ENCODE measurements around the gene TMEM239. TPM values are rescaled to one million over a fixed set of nuclear protein-coding genes. Genes with fewer than 3 reads are reported as not detected.
"Not testable (repeated sequence)": the region's sequence is repeated elsewhere in the genome, so short reads cannot be mapped to it uniquely, and the experiment has no call there.

TMEM239 gene
- total RNA-seq, result not detected

DNA sequence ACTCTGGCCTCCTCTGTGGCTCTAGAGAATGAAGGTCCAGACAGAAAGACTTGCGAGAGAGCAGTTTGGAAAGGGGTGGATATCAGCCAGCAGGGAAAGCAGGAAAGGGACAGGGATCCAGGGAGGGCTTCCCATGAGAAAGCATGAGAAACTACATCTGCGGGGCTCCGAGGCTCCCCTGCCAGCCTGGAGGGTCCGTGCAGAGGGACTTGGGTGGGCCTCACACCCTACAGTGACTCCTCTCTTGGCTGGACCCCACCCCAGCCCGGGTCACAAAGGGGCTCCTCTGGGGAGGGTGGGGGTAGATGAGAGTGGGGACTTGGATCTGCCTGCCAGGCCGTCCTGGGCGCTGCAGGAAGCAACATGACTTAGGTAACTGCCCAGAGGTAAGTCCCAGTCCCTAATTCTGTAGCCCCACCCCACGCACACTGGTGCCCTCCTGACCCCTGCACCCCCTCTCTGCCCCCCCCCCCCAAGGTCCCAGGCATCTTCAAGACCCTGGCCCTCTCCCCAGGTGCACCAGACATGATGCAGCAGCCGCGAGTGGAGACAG, at the start of gene TMEM239:
Gene TMEM239, plus strand, starts transcription at position 335 of the 553 bp plus-strand sequence. Its CDS starts 191 bp downstream, at position 526.
- no peak for DNase-seq

DNA sequence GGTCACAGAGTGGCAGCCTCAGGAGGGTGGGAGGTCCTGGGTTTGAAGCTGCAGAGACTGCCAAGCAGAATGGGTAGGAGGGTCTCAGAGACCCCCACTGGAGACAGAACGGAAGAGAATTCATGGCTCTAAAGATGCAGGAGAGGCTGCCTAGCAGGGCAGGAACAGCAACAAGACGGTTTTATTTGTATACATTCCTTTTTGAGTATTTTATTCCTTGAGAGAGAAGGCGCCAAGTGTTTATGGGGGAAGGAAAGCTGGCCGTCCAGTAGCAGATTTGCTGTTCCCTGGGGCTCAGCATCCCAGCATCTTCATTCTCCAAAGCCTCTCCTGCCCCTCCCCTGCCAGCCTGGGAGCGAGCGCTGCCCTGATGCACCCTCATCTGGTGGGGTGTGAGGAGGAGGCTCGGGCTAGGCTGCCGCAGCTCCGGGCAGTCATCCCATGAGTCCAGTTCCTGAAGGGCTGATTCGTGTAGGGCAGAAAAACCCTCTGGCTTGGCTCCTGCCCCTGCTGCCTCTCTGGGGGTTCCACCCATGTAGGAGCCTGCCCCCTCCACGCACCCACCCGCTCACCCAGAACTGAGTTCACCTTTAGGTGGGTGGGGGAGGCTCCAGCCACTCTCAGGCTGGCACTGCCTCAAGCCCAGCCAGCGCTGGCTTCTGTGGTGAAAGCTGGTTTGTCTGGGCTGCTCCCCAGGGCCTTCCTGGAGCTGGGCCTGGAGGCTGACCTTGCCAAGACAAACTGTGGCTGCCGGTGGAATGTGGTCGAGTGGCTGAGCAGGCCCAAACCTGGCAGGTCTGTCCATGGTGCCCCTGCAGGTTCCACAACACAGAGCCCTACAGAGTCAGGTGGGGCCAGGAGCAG, 48.2 kb upstream of the TMEM239 start:
- DNase-seq, result no peak

DNA sequence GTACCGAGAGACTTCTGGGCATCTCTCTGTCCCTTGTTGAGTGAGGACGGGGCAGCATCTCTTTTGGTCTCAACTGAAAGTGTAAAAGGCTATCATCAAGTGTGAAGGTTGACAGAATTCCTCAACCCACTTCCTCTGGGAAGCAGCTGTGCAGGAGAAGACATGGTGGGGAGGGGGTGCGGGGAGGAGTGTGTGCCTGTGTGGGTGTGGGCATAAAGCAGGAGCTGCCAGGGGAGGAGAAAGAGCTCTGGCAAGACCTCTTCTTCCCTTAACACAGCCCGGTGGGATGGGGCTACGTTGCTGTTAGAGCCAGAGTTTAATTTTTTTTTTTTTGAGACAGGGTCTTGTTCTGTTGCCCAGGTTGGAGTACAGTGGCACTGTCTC, 47.5 kb upstream of the TMEM239 start:
- DNase-seq, result no peak

DNA sequence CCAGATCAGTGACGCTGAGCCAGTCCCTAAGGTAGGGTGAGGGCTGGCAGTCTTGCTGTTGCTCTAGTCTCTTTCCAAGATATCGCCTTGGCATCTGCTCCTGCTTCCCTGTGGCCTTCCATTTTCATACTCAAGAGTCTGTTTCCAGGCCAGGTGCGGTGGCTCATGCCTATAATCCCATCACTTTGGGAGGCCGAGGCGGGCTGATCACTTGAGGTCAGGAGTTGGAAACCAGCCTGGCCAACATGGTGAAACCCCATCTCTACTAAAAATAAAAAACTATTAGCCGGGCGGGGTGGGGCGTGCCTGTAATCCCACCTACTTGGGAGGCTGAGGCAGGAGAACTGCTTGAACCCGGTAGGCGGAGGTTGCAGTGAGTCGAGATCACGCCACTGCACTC, 46.1 kb upstream of the TMEM239 start:
- not testable (repeated sequence) for DNase-seq

DNA sequence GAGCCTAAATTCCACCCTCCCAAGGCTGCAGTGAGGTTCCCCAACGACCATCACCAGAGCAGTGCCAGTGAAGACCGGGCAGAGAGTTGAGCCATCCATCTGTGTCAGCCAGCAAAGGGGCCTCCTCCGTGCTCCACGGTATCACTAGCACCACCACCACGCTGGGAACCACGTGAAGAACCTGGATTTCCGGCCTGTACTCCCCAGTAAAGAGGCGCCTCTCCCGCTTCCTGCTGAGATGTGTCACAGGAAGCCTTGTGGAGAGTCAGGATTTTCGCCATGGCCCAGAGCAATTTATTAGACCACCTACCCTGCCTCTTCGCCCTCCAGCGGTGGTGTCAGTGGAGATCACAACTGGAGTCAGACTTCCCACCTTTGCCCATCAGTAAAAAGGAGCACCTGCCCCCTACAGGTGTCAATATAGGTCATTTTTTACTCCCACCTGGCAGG, 44.5 kb upstream of the TMEM239 start:
- DNase-seq, result no peak

DNA sequence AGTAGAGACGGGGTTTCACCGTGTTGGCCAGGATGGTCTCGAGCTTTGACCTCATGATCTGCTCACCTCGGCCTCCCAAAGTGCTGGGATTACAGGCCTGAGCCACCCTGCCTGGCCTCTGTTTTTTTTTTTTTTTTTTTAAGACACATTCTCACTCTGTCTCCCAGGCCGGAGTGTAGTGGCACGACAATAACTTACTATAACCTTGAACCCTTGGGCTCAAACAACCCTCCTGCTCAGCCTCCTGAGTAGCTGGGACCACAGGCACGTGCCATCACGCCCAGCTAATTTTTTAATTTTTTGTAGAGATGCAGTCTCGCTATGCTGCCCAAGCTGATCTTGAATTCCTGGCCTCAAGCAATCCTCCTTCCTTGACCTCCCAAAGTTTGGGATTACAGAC, 42.4 kb upstream of the TMEM239 start:
- no peak for DNase-seq

DNA sequence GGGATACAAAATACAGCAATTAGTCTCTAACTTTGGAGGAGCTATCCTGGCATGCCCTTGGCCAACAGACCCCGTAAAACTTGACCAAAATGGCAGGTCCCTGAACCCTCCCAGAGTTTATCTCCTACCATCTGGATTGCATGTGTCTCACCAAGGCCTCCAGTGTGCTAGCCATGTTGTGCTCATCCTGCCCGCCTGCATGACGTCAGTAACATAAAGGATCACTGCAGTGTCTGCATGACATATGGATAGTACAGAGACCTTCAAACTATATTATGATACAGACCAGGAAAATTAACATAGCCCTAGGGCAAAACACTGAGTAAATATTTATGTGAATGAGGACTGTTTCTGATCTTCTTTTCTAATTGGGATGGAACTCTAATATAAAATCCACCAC, 41.0 kb upstream of the TMEM239 start:
- peak; percentile 49 for DNase-seq

DNA sequence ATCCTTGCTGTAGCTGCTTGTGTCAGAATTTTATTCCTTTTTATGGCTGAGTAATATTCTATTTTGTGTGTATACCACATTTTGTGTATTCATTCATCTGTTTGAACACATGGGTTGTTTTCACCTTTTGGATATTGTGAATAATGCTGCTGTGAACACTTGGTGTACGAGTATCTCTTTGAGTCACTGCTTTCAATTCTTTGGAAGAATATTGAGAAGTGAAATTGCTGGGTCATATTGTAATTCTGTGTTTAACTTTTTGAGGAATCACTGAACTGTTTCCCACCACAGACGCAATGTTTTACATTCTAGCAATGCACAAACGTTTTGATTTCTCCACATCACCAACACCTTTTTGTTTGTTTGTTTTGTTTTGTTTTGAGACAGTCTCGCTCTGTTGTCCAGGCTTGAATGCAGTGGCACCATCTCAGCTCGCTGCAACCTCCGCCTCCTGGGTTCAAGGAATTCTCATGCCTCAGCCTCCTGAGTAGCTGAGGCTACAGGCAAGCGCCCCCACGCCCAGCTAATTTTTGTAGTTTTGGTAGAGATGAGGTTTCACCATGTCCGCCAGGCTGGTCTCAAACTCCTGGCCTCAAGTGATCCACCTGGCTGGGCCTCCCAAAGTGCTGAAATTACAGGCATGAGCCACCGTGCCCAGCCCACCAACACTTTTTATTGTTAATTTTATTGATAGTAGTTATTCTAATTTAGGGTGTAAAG, 37.4 kb upstream of the TMEM239 start:
- DNase-seq, result no peak

DNA sequence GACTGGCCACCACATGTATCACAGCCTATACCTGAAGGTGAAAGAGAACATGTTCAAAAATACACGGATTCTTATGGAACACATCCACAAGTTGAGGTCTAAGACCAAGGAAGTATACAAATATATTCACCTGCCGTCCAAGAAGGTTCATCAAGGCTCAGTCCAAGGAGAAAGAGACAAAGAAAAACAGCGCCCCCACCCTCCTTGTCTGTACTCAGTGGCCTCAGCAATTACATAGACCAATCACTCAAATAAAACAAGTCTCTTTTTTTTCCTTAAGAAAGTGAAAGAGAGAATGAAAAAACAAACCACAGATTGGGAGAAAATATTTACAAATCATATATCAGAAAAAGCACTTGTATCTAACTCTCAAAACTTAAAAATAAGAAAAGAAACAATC, 35.2 kb upstream of the TMEM239 start:
- no peak for DNase-seq

DNA sequence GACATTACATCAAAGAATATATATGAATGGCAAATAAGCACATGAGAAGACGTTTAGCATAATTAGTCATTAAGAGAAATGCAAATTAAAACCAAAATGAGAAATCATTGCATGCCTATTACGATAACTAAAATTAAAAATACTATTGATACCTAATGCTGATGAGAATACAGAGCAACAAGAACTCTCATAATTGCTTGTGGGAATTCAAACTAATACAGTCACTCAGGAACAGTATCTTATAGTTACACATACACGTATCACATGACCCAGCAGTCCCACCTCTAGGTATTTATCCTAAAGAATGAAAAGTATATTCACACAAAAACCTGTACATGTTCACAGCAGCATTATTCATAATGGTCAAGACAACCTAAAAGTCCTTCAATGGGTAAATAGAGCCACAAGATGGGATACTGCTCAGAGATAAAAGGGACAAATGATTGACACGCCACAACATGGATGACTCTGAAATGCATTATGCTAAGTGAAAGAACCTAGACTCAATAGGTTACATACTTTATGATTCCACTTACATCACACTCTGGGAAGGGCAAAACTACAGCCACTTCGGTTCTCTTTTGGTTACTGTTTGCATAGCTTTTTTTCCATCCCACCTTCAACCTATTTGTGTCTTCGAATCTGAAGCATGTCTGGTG, 32.1 kb upstream of the TMEM239 start:
- no peak for DNase-seq

DNA sequence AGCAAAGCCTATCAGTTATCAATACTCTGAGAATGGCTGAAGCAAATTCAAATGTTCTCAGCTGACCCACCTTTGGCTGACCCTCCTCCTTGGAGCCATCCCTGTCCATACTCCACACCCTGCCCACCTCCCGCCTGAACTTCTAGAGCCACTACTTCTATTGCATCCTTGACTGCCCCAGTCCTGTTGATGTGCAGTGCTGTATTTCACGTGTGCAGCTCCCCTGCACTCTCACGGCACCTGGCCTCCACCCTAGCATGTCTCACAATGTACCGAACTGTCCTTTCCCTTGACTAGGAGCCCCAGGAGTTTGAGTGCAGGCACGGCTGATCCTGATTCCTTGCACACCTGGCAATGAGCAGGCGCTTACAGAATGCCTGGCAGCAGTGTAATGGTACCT, 22.7 kb upstream of the TMEM239 start:
- DNase-seq, result no peak

DNA sequence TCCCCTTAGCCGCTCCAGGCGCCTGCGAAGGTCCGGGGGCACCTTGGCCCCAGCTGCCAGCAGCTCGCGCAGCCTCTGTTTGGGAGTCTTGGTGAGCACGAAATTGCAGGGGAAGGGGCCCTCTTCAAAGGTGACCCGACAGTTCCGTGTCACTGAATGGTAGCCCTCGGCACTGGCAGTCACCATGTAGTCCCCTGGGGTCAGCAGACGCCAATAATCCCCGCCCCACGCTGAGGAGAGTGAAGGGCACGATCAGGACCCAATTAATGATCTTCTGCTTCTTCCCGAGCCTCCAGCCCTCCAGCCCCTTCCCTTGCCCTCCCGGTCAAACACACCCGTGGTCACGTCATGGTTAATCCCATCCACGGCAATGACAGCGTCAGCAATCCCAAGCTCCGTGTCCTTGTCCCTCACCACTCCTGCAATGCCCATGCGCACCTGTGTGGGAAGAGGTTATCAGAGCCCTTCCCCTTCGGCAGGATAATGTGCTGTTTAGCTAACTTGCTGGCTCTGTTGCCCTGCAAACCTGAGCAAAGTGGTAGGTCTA, 21.9 kb upstream of the TMEM239 start:
- DNase-seq, result no peak

DNA sequence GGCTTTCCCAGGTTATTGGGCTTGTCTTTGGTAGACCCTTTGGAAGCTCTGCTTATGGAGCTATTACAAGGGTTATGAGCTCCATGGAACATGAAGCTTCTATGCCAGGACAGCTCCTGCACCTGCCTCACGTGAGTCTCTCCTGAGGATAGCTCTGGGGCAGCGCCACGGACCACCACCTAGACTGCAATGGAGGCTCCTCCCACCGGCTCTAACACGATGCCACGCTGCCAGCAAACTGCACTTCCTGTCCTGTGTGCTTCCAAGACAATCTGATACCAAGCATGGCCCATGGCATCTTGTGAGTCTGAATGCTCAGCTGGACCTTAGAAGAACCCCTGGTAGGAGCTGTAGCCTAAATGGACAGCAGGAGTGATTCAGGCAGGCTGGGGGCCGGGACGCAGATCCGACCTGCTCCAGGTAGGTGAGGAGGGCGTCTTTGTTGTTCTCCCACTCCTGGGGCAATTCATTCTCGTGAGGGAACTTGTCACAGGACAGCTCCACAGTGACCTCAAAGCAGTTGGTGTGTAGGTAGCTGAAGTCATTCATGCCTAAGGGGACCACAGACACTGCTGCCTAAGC, 21.2 kb upstream of the TMEM239 start:
- no peak for DNase-seq

DNA sequence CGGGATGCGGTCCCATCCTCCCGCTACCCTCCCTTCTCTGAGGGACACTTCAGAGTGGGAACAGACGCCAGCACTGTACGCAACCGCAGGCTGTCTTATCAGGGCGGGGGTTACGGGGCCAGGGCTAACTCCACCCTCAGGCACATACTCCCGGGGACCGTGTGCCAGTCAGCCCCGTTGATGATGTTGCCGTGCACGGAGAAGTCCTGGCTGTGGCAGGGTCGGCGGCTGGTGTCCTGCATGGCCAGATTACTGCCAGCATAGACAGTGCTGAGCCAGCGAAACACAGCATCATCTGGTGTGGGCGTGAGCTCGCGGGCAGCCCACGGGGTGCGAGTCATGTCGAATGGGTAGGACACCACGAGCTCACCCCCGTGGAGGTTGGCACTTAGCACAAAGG, 20.7 kb upstream of the TMEM239 start:
- no peak for DNase-seq

DNA sequence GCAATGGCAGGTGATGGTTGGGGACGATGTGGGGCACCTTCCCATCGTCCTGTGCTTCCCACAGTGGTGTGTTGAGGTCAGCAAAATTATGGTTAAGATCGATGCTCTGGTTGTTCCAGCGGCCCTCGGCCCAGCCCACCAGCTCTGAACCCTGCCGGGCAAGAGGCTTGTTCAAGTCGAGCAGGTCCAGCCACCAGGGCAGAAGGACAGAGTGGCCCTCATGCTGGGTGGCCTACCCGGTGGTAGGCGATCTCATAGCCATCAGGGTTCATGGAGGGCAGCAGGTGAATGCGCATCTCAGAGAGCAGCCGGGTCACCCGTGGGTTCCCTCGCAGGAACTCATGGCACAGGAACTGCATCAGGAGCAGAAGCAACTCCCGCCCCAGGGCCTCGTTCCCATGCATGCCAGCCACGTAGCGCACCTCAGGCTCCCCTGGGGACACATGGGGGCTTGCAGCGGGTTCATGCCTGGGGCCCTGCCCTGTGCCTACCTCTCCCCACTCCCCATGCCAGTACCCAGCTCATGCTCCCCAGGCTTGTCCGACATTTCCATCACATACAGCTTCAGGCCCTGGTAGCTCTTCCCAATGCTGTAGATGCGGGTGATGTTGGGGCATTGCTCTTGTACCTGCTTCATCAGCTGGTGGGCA, 20.0 kb upstream of the TMEM239 start:
- DNase-seq, result no peak

DNA sequence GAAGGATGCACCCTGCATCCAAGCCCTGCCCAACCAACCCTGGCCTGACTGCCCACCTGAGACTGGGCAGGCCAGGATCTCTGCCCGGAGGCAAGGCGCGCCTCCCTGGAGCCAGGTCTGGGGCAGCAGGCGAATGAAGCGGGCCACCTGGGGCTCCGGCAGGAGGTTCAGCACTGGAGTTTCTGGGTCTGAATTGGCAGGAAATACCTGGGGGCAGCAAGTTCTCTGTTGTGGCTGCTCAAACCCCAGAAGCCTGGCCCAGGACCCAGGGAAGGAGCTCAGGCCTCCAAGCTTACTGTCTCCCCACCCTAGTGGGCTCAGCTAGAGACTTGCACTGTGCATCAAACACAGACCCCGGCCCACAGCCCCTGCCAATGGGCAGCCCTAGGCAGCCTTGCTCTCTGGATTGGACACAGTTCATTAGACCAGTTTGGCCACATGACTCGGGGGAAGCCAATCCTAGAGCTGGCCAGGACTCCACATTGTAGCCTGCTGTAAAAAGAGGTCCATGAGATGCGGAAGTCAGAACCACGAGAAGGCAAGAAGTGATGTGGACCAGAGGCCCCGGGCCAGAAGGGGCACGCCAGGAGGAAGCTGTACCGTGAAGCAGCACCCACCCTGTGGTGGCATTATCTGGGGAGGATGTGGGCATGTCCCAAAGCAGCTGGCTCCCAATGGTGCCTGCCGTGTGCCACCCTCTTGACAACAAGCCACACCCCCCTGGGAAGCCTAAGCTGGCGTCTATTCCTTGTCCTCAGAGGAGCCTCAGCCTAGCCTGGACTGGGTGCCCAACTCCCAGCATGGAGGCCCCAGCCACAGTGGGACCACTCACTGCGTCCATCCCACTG, 18.8 kb upstream of the TMEM239 start:
- DNase-seq, result no peak

DNA sequence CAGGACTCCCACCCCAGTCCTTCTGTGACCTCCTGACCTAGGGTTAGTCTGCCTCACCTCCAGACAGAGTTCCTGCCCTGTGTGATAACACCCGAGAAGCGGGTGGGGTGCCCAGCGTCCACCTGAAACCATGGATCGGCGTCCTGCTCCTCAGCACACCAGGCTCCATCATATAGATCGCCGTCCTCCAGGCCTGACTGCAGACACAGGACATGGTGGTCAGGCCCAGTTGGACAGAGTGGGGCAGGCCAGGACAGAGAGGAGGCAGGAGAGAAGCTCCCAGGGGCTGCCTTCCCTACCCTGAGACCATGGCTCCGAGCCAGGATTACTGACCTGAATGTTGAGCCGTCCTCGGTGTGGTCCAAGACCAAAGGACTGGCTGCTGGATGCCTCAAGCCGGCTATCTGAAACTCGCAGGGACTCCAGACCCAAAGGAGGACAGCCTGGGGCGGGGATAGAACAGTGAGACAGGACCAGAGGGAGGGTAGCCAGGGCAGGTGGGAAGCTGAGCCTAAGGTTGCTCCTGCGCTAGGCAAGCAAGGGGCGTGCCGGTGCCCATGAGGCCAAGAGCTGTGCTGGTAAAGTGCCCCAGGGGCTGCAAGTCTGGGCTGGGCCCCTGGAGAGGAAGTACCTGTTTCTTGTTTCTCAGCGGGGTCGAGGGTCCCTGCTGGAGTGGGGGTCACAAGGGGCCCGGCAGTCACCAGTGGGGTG, 17.9 kb upstream of the TMEM239 start:
- no peak for DNase-seq

DNA sequence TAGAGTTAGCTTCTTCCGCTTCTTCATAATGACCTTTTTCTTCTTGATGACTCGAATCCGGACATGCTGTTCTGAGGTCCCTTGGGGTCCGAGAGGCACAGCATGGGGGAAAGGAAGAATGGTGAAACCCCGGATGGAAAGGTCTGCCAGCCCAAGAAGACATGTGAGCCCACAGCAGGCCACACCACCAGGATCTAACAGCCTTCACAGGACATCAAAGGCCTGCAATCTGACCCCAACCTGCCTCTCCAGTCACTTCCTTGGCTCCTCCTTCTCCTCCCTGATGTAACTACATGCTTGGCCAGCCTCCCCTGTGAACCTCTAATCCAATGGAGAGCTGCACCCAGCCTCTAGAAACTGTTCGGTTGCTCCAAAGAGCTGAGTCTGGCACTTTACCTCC, 17.4 kb upstream of the TMEM239 start:
- DNase-seq, result no peak

DNA sequence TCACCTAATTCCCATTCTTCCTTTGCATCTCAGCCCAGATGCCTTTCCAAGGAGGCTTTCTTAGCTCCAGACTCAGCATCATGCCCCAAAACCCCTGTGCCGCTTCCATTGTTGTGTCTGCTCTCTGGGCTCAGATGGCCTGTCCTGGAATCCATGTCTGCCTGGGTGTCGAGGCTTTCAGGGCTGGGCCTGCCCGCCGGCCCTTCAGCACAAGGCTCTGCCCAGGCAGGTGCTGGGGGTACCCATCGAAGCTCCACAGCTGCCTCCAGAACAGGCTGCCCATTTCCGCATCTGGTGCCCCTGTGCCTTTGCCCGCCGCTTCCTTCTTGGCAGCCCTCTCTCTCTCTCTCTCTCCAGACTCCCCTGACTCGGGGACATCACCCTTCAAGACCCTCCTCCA, 16.9 kb upstream of the TMEM239 start:
- DNase-seq, result no peak

Measured in skin of body (tissue), 2 donors.